SKM-1 (cell line): ENCODE data around the gene ARHGEF33.

Source experiments
- DNase-seq: peaks from one replicate; lab custom pipeline; 2025; ENCODE audit not compliant: unreplicated experiment; lab: John Stamatoyannopoulos, UW

The ARHGEF33 gene

DNA sequence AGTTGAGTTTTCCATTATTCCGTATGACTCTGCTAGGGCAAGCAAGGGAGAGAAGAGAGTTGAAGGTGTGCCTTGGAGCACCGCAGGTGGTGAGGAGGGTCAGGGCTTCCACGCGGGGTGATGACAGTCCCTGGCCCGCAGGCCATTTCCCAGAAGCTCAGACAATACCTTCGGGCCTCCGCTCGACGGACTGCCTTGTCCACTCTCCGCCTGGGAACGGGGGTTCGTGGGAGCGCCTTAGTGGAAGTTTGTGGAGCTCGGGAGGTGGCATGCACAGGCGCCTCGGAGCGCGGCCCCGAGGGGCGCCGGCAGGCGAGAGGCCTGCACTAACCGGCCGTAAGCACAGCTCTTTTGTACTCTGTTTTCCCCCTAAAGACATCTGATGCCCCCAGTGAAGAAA, 69.8 kb downstream of the ARHGEF33 start:
- DNase-seq = no peak

DNA sequence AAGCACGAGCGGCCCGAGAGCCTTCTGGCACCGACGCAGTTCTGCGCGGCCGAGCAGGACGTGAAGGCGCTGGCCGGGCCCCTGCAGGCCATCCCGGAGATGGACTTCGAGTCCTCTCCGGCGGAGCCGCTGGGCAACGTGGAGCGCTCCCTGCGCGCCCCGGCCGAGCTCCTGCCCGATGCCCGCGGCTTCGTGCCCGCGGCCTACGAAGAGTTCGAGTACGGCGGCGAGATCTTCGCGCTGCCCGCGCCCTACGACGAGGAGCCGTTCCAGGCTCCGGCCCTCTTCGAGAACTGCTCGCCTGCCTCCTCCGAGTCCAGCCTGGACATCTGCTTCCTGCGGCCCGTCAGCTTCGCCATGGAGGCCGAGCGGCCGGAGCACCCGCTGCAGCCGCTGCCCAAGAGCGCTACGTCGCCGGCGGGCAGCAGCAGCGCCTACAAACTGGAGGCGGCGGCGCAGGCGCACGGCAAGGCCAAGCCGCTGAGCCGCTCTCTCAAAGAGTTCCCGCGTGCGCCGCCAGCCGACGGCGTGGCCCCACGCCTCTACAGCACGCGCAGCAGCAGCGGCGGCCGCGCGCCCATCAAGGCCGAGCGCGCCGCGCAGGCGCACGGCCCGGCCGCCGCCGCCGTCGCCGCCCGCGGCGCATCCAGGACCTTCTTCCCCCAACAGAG, 70.4 kb downstream of the ARHGEF33 start:
- DNase-seq = no peak

DNA sequence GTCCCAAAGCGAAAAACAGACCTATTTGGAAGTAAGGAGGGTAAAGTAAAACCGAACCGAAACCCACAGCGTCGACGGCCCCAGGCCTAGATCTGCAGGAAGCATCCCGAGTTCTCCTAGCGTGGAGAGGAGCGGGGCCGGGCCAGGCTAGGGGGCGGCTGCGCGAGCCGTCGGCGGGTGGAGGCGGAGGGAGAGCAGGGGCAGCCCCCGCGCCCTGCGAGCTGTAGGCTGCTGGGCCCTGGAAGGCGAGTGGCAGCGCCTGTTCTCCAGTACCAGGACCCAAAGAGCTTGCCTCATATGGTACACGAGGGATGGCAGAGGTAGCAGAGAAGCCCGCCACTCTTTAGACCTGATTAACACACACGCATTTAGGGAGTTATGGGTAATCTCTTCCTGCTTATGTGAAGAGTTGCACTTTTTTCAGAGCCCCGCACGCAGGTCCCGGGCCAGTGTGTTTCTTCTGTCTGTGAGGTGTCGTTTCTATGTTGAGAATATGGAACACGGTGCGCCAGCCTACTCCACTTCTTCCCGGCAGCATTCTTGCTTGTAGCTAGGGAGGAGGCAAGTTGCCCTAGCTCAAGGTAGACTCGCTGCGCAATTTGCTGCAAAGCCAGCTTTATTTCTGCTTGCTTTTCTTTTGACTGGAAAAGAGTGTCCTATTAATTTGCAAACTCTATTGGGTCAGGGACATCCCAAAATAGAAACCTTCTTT, 71.1 kb downstream of the ARHGEF33 start:
- DNase-seq = no peak

DNA sequence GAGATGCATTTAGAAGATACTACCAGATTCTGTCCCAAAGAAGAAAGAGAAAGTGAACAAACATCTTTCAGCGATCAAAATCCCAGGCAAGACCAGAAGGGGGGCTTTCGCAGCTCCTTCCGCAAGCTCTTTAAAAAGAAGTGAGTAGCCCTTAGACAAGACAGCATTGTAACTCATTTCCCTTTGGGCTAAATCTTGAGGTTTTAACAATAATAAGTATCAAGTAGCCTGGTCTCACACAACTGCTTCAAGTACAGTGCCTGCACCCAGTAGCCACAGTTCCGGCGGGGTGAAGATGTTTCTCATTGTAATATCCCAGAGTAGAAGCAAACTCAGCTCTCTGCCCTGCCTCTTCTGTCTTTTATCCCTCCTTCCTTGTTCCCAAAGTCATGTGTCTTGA, 76.3 kb downstream of the ARHGEF33 start:
- no peak for DNase-seq

DNA sequence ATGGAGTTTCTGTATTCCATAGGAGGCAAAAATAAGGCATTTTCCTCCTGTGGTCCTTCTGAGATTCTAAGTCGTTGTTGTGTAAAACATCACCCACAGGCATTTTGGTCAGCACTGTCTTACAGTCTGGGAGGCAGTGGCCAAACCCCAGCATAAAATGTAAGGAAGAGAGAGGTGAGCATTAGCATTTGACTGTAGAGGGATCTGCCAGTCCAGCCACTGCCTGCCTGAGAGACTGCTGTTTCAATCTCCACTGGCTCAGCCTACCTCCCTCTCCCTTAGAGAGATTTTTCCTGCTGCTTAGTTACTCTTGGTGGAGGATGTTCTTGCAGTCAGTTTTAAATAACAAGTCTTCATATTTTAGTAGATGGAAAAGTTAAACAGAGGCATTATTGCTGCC, 77.0 kb downstream of the ARHGEF33 start:
- no peak for DNase-seq

- DNase-seq = no peak
Measured at GRCh38 chr2:38968021-38968420, 78.3 kb downstream of the ARHGEF33 start.

- no peak for DNase-seq
Measured at GRCh38 chr2:38971377-38971776, 81.7 kb downstream of the ARHGEF33 start.

- DNase-seq = no peak
Measured at GRCh38 chr2:38973266-38973665, 83.6 kb downstream of the ARHGEF33 start.

DNA sequence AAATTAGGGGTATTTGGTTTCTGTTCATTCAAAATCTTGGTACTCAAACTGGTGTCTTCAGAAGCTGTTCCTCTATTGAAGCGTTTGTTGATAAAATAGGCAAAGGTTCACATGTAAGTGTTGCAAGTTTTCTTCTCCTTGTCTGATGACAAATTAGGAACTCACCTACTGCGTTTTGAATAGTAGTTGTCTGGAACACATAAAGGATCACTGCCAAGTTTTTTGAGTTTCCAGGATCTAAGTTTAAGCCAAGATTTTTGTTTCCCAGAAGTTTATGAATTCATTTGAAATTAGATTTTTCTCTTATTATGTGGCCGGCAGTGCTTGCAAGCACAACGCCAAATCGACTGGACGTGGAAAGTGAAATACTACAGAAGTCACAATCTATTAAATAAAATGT, 85.4 kb downstream of the ARHGEF33 start:
- no peak for DNase-seq

DNA sequence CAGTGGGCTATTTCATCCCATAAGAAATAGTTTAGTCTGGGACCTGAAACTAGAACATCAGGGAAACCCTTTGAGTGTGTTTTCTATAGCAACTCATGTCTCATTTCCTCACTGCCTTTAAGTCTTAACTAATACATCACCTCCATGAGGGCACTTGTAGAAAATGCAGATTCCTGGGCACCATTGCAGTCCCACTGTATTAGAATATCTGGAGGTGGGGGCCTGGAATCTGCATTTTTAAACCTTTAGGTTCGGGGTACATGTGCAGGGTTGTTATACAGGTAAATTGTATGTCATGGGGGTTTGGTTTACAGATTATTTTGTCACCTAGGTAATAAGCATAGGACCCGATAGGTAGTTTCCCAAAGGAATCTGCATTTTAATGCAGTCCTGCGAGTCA, 87.4 kb downstream of the ARHGEF33 start:
- DNase-seq = no peak

DNA sequence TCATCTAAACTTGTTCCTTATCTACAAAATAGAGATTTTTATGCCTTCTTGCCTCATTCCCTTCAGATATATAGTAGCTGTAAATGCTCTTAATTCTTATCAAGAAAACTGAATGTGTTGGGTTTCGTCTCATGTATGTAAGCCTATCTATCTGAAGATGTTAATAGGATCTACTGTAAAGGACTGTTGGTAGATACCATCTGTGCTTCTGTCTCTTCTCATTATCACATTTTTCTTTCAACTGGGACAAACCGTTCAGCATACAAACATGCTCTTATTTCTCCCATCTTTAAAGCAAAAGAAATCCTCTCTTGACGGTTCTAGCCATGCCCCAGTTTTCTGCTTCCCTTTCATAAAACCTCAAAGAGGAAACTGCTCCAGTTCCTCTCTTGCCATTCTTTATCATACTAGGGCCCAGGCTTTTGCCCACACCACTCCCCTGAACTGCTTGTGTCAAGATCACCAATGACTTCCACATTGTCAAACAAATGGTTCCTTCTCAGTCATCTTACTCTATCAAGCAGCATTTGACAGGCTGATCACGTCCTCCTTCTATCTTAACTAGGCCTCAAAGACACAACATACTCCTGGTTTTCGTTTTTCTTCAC, 88.7 kb downstream of the ARHGEF33 start:
- DNase-seq = peak; percentile 52

- DNase-seq = no peak
Measured at GRCh38 chr2:38978908-38979307, 89.2 kb downstream of the ARHGEF33 start.

- no peak for DNase-seq
Measured at GRCh38 chr2:38981003-38981669, 91.5 kb downstream of the ARHGEF33 start.

- DNase-seq = no peak
Measured at GRCh38 chr2:38981670-38982357, 92.1 kb downstream of the ARHGEF33 start.

GRCh38 chr2:38982498-38982897, 92.8 kb downstream of the ARHGEF33 start:
- DNase-seq = no peak

DNA sequence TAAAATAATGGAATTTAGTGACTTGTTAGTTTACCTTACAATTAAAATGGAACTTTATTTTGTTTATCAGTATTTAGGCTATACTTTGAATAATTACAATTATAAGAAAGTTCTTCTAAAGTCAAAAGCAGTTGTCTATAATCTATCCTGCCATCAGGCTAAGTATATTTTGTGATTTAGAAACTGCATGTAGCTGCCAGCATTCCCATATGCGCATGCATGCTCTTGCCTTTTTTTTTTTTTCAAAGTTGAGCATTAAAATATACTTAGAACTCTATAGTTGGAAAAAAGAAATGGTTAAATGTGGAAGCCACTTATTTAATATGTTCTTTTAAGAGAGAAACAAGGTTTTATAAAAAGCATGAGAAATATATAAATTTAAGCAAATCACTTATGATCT, 99.0 kb downstream of the ARHGEF33 start:
- no peak for DNase-seq

DNA sequence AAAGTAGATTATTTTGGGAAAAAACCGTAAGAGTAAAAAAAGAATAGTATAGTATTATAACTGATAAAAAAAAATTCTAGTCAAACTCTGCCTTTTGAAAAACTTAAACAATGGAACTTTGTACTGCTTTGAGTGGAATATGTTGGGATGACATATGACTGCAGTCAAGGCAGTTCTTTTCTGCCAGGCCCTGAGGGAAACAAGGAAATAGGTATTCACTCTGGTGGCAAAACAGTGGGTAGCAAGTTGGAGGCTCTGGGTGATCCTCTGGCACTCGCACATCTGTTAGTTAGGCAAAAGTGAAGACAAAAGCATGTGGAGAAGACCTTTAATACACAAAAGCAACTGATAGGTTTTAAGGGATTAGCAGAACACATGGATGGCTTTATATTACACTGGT, 102.2 kb downstream of the ARHGEF33 start:
- no peak for DNase-seq

GRCh38 chr2:38997781-38998180, 108.1 kb downstream of the ARHGEF33 start:
- DNase-seq = no peak

GRCh38 chr2:39000552-39000951, 110.9 kb downstream of the ARHGEF33 start:
- no peak for DNase-seq

DNA sequence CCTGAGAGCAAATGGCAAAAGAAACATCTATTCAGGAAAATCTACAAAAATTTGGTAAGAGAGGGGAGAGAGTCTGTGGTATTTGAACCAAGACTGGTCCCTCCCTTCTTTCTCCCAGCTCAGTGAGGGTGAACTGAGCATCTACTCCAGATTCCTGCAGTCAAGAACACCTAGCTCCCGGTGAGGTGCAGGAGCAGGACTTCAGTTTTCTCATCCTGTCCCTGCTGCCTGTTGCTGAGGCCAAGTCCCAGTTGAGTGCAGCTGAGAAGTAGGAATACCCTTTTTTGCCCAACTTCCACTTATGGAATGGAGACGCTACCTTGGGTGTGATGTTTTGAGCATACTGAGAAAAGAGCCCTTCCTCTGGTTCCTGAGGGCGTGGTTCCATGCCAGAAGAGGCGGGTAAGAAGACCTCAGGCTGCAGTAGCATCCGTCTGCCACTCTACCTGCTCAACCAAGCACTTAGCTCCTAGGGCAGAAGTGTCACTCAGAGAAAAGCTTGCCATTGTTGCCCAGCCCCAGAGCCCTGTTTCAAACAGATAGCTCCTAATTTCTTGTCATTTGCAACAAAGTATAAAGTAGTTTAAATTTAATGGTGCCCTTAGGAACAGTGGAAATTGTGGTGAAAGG, 118.3 kb downstream of the ARHGEF33 start:
- no peak for DNase-seq

DNA sequence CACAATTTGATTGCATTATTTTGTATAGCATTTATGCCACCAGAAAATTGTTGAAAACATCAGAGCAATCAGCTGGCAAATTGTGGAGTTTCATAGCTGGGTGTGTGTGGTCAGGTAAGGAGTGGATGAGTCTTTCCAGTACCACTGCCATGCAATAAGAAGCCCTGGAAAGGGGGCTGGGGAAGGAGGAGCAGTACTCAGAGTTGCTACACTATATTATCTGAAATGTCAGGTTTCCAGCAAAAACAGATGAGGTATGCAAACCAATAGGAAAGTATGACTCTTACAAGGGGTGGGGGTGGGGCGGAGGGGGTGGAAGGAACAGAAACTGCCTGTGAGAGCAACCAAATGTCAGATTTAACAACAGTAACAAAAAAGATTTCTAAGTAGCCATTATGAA, 119.0 kb downstream of the ARHGEF33 start:
- DNase-seq = no peak
